ENCODE data around the gene LPP. TPM values are rescaled to one million over a fixed set of nuclear protein-coding genes. Genes with fewer than 3 reads are reported as not detected.

The LPP gene
- total RNA-seq, 1 donor from 2014 or later = 54.9 TPM

GRCh38 chr3:188876370-188876769 lies 722.4 kb downstream of the LPP start:
- intact Hi-C loops (cut with micrococcal nuclease) = no loop called here

- intact Hi-C loops (cut with micrococcal nuclease) = no loop called here
Measured at GRCh38 chr3:188877381-188877780, 723.4 kb downstream of the LPP start.

GRCh38 chr3:188878076-188878475 lies 724.1 kb downstream of the LPP start:
- intact Hi-C loops (cut with micrococcal nuclease) = no loop called here

- intact Hi-C loops (cut with micrococcal nuclease) = no loop called here
Measured at GRCh38 chr3:188881954-188882641, 728.1 kb downstream of the LPP start.

DNA sequence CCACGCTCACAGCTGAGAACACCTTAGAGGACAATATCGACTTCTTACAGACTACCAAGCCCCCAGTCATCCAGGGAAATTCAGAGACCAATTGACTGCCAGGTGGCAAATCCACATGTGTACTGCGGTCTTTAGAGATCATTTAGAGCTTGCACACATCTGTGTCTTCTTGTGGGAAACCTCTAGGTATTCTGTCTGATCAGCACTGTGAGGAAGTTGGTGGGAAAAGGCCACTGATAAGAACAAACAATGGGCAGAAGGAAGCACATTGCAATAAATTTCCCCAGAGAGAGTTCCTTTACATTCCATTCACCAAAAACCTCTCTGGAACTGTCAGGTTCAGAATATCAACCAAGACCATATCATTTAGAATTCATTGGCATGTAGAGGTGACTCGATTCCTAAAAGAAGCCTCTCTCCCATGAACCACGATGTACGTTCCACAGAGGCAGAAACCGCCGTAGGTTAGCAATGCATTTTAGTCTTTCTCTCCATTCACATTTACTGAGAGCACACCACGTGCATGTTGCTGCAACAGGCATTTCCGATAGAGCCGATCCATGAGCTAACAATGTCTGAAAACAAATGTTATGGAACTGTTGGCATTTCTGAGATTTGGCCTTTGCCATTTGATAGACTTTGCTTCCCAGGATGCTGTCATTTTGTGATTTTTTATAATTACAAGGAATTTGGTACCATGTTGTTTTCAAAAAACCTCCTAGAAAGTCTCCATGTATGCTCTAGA lies 730.5 kb downstream of the LPP start:
- intact Hi-C loops (cut with micrococcal nuclease) = no loop called here

DNA sequence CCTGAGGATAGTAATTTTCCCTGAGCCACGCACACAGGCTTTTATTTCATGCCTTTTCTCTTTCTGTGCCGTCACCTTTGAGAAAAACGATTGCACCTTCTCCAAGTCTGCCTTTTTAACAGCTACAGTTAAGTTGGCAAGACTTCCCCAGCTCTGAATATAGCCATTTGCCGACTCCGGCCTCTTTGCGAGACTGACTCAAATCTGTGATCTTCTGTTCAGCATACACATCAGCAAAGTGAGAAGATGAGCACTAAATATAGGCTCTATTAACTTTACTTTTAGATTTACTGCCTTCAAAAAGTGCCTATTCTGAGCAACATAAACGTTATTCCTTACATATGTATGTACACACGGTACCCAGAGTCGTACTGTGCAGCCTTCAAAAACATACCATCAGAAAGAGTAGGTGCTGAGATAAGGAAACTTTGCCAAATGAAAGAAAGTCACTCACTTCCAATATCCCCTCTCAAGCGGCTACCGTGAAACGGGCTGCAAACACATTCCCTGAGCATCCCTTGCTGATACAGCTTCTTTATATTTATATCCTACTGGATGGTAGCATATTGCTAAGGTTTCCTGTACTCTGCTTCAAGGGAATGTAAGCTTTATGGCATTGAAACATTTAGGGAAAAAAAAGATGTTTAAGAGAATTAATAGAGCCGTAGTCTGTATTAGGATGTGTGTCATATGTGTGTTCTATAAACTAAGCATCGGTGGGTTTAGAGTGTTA lies 734.5 kb downstream of the LPP start:
- intact Hi-C loops (cut with micrococcal nuclease) = no loop called here

DNA sequence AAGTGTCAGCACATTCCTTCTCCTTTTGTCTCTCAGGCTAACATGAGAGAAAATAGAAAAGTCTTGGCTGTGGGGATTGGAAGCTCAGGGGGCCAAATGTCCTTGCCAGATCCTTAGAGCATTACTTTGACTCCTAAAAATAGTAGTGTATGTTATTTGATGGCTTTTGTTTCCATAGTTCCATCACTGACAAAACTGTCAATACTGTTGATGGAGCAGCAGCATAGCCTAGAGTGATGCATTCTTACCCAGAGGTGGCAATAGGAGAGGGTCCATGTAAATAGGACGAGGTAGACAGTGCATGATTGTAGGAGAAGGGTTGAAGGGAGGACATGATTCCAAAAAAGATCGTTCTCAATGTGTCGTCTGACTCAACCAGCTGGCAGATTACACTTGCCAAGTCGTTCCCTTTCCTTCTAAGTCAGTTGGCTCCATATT lies 735.1 kb downstream of the LPP start:
- intact Hi-C loops (cut with micrococcal nuclease) = no loop called here

DNA sequence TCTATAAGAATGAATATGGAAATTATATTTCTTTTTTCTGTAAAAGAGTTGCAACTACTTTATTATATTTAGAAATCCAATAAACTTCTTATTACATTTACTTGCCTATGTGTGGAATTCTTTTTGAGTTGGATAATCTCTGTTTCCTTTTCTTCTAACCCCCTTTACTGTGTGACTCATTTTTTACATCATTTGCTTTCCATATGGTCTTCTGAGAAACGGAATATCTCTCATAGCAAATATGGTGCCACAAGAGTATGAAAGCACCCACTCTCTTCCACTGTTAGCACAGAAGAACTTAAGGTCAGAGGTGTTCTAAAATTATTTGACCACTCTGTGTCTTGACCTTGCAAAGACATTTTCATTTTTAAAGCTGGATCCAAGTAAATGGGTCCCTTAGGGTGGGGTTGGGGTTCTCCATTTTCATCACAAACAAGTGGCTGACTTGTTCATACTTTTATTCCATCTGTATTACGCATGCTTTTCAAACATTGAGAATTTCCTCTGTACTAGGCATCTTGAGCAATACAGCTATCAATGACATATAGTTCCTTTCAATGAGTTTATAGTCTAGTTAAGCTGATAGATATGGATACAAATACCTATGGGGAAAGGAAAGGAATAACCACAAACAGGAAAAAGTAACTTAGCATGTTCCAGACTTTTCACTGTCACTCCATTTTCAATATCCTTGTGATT lies 736.8 kb downstream of the LPP start:
- intact Hi-C loops (cut with micrococcal nuclease) = no loop called here

- intact Hi-C loops (cut with micrococcal nuclease) = no loop called here
Measured at GRCh38 chr3:188899881-188900280, 745.9 kb downstream of the LPP start.

- intact Hi-C loops (cut with micrococcal nuclease) = no loop called here
Measured at GRCh38 chr3:188900421-188900951, 746.5 kb downstream of the LPP start.

- intact Hi-C loops (cut with micrococcal nuclease) = no loop called here
Measured at GRCh38 chr3:188901126-188901525, 747.2 kb downstream of the LPP start.

DNA sequence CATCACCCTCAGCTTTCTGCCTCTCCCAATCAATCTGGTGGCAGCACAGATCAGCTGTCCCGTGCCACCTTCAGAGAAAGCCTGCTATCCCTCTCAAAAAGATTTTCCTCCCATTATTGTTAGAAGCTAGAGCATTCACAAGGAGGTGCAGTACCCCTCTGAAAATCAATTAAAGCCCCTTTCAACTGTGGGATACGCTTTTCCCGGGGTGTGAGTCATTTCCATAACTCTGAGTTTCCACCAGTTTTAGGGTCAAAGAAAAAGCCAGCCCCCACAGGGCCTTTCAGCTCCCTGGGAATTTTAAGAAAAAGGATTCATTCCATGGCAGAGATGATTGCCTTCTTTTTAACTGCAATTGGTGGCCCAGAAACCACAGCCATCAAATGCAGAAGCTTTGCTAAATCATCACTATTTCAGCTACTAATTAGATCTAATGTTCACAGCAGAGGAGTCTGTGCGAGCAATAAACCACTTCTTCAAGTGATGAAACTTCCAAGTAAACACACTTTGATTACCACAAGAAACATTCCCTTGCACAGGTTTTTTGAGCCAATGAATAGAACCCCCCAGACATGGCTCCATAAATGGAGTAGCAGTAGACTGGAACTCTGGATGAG lies 747.8 kb downstream of the LPP start:
- intact Hi-C loops (cut with micrococcal nuclease) = no loop called here

- intact Hi-C loops (cut with micrococcal nuclease) = no loop called here
Measured at GRCh38 chr3:188904670-188905069, 750.7 kb downstream of the LPP start.

DNA sequence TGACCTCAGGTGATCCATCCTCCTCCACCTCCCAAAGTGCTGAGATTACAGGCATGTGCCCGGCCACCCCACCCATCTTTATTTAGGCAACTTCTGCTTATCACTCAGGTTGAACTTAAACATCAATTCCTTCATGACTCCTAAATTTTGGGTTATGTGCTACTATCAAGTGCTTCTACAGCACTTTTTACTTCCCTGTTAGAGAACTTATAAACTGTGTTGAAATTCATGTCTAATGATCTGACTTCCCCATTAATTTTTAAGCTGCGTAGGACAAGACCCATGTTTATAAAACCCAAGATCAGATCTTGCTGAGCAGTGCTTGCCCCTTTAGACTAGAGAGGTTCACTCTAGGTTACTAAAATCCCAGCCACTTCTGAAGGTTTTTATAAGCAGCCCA lies 751.6 kb downstream of the LPP start:
- intact Hi-C loops (cut with micrococcal nuclease) = no loop called here

DNA sequence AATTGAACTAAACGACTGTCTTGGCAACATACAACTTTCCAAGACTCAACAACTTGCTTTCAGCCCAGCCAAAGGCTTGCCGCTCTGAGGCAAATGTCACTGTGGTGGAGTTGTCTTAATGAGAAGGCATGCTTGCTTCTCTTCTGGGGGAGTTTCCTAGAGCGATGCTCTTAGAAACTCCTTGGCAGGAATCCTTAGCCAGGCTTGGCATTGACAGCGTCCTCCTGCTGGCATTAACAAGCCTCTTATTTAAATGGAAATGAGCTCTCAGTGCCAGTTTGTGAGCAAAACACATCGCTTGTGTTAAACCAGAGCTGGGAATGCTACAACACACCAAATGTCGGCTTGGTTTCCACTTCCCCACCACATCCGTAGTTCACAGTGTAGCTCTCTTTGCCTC lies 752.3 kb downstream of the LPP start:
- intact Hi-C loops (cut with micrococcal nuclease) = no loop called here

DNA sequence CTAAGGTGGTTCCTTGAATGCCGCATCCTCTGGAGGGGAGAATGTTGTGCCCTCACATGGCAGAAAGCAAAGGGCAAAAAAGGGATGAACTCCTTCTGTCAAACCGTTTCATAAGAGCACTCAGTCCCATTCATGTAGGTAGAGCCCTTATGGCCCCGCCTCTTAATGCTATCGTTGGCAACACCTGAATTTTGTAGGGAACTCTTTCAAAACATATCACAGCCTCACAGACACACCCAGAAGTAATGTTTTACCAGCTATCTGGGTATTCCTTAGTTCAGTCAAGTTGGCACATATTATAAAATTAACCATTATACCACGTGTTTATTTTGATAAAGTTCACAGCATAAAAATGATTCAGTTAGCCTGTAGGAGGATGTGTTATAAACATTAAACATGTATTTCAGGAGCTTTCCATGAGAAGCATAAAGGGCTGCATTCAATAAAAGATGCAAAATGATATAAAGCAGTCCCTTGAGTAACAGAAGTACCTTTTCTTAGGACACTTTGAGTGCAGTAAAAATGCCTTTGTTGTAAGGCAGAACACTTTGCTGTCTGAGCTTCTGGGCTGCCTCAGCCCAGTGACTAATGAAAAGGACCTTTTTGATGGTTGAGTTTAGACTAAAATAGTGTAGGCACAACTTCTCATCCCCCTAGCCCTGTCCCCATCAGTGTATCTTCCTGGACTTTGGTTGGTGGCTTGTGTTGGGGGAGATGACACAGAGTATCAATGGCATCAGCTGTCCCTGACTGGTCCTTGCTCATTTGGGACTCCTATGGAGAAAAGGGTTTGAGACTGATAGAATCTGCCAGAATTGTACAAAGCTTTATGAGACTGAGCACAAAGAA lies 754.3 kb downstream of the LPP start:
- intact Hi-C loops (cut with micrococcal nuclease) = no loop called here

DNA sequence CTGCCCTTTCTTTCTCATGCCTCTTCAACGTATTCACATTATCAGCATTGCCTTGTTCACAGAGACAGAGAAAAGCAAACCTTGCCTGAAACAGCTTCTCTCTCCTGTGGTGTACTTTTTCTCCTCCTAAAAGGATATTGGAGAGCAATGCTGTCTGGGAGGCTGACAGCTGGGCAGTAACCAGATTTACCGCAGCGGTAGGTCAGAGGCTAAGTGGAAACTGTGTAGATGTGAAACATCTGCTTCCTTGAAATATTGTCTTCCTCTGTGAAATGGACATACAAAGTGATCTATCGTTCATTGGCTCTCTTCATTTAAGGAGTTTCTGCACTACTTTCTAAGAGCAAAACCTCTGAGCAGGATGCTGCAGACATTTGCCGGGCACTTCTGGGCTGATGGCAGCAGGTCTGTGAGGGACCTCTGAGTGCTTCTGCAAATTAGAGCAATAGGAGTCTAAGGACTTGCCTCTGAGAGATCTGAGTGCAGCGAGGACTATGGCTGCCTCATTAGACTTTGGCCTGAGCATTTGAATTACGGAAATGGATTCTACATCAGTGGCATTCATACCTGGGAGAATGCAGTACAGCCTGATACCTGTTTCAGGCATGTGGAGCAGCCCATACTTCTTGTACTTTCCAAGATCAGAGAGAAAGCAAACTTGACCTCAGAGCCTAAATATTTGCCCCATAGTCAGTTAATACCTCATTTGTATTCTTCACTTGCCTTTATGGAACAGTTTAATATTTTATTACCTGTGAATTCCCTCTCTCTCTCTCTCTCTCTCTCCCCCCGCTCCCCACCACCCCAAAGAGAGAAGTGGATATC lies 757.3 kb downstream of the LPP start:
- intact Hi-C loops (cut with micrococcal nuclease) = no loop called here

GRCh38 chr3:188913084-188913483 lies 759.1 kb downstream of the LPP start:
- intact Hi-C loops (cut with micrococcal nuclease) = no loop called here

GRCh38 chr3:188914552-188914951 lies 760.6 kb downstream of the LPP start:
- intact Hi-C loops (cut with micrococcal nuclease) = loop anchor here (2.0 kb wide), 2 partner anchors 996 to 1176 kb away; no protein-coding TSS in a partner anchor
